Tibial nerve (tissue), 3 donors: ENCODE results near the gene IQCC.

Experiments used
- POLR2A ChIP-seq, 2 donors: fragments of 450-650 bp; IDR thresholded peaks; one replicate each; pipeline ENCODE4 v1.6.1; 2017; ENCODE audit warnings: antibody characterized with exemption in 2 of 2, mild to moderate bottlenecking in 2 of 2, moderate library complexity in 2 of 2
- TF ChIP-seq, protein P1 (sequence below), 5 experiments: fragments of 200-600 bp in 3 of 5; fragments of 450-650 bp in 2 of 5; sonication (generic) in 3 of 5; IDR thresholded peaks; one replicate each; pipeline ENCODE4 v1.5.1; 2016 to 2019; ENCODE audit warnings: antibody characterized with exemption in 5 of 5, mild to moderate bottlenecking in 3 of 5, moderate library complexity in 2 of 5

DNA sequence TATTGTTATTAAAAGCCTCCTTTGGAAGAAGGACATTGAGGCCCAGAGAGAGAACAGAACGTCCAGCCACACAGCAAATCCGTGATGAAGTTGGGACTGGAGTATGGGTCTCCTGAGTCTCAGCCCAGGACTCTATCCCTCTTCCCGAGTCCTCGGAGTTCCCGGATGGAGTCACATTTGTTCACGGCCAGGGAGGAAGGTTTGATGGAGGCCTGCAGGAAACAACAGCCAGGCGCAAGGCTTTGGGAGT, 26.4 kb upstream of the IQCC start:
- TF ChIP-seq, protein P1, sequence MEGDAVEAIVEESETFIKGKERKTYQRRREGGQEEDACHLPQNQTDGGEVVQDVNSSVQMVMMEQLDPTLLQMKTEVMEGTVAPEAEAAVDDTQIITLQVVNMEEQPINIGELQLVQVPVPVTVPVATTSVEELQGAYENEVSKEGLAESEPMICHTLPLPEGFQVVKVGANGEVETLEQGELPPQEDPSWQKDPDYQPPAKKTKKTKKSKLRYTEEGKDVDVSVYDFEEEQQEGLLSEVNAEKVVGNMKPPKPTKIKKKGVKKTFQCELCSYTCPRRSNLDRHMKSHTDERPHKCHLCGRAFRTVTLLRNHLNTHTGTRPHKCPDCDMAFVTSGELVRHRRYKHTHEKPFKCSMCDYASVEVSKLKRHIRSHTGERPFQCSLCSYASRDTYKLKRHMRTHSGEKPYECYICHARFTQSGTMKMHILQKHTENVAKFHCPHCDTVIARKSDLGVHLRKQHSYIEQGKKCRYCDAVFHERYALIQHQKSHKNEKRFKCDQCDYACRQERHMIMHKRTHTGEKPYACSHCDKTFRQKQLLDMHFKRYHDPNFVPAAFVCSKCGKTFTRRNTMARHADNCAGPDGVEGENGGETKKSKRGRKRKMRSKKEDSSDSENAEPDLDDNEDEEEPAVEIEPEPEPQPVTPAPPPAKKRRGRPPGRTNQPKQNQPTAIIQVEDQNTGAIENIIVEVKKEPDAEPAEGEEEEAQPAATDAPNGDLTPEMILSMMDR (IDR thresholded peaks at IDR 0.05), result no peak
- TF ChIP-seq POLR2A (IDR thresholded peaks at IDR 0.05), result no peak
